HG03521 (cell line): ENCODE results near the gene SKAP1.
"Not testable (repeated sequence)": the region's sequence is repeated elsewhere in the genome, so short reads cannot be mapped to it uniquely, and the experiment has no call there.

ENCODE experiments used
- ATAC-seq: cut with Tn5 transposase; IDR thresholded peaks from one replicate; pipeline ENCODE4 v1.9.1; 2021; ENCODE audit warnings: mild to moderate bottlenecking, moderate library complexity; ENCODE audit not compliant: unreplicated experiment

The SKAP1 gene

DNA sequence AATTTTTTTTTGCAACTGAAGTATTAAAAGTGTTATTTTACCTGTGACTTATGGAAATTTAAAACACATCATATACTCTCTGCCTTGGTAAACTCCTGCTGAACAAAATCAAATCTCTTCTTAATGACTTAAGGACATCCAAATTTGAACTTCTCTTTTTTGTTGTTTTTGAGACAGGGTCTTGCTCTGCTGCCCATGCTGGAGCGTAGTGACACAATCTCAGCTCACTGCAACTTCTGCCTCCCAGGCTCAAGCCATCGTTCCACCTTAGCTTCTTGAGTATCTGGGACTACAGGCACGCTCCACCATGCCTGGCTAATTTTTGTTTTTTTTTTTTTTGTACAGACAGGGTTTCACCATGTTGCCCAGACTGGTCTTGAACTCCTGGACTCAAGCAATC is 56.1 kb downstream of the SKAP1 start:
- no peak for ATAC-seq

DNA sequence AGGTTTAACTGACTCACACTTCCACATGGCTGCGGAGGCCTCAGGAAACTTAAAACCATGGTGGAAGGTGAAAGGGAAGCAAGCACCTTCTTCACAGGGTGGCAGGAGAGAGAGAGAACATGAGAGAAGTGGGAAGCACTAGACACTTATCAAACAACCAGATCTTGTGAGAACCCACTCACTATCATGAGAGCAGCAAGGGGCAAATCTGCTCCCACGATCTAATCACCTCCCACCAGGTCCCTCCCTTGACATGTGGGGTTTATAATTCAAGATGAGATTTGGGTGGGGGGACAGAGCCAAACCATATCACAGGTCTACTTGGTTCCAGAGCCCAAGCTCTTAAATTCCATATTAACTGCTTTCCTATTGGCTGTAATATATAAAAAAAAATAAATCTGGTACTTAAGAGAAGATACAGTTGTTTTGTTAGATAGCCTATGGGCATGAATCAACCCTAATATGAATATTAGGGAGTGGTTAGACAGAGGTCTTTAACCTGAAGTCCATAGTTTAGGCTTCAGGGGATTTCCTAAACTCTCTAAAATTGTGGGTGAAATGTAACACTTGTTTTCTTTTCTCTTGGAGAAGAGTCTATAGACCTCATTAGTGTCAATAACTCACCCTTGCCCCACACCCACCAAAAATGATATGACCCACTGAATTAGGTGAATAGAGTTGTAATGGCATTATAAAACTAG is 56.7 kb downstream of the SKAP1 start:
- ATAC-seq: no peak

DNA sequence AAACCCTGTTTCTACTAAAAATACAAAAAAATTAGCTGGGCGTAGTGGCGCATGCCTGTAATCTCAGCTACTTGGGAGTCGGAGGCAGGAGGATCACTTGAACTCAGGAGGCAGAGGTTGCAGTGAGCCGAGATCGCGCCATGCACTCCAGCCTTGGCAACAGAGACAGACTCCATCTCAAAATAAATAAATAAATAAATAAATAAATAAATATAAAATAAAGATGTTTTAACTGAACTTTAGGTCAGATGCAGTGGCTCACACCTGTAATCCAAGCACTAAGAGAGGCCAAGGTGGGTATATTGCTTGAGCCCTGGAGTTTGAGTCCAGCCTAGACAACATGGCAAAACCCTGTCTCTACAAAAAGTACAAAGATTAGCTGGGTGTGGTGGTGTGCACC is 61.0 kb downstream of the SKAP1 start:
- not testable (repeated sequence) for ATAC-seq

DNA sequence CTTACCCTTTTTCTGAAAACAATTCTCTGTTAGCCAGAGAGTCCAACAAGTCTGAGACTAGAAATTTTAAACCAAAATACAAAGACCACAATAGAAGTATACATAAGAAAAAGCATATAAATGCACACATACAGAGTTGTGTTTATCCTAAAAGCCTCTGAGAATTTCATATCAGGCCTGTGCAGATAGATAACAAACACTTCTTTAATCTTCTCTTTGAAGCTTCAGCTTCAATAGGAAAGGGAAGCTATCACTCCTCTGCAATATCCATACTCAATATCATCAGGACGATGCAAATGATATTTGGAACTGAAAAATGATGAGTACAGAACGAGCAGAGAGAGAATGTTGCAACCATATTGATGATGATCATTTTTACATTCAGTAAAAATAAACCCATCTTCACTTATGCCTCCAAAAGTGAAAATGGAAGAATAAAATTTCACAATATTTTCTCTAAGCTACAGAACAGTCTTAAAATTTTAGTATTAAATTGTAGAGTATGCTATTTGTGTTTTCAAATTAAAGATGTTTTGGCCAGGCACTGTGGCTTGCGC is 61.6 kb downstream of the SKAP1 start:
- no peak for ATAC-seq

DNA sequence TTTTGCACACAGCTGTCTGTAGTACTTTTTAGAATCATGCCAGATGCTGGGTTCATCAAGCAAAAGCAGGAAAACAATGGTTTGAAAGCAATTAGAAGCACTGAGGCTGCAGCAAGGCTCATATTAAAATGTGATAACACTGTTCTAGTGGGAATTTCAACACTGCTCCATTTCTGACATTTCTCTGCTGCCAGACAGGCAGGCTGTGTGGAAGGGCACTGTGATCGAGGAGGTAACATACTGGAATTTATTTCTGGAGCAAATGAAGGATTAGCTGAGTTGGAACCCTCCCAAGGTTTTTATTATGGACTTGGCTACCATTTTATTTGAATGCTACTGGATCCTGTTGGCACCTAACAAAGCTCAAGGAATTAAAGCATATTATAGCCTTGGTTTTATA is 66.9 kb downstream of the SKAP1 start:
- ATAC-seq: no peak

DNA sequence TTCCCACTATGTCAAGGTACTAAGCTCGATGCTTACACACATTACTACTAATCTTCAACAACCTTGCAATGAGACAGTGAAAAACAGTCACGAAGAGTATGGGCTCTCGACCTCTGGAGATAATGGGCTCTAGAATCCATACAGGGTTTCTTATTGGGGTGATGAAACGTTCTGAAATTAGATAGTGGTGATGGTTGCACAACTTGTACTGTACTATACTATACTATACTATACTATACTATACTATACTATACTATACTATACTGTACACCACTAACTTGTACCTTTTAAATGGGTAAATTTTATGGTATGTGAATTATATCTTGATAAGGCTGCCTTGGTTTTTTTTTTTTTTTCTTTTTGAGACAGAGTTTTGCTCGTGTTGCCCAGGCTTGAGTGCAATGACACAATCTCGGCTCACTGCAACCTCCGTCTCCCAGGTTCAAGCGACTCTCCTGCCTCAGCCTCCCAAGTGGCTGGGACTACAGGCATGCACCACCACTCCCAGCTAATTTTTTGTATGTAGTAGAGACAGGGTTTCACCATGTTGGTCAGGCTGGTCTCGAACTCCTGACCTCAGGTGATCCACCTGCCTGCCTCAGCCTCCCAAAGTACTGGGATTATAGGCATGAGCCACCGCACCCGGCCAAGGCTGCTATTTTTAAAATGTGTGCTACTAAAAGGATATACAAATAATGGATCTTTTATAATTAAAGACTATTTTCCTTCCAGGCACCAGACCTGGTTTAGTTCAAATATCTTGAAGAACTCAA is 69.0 kb downstream of the SKAP1 start:
- not testable (repeated sequence) for ATAC-seq

DNA sequence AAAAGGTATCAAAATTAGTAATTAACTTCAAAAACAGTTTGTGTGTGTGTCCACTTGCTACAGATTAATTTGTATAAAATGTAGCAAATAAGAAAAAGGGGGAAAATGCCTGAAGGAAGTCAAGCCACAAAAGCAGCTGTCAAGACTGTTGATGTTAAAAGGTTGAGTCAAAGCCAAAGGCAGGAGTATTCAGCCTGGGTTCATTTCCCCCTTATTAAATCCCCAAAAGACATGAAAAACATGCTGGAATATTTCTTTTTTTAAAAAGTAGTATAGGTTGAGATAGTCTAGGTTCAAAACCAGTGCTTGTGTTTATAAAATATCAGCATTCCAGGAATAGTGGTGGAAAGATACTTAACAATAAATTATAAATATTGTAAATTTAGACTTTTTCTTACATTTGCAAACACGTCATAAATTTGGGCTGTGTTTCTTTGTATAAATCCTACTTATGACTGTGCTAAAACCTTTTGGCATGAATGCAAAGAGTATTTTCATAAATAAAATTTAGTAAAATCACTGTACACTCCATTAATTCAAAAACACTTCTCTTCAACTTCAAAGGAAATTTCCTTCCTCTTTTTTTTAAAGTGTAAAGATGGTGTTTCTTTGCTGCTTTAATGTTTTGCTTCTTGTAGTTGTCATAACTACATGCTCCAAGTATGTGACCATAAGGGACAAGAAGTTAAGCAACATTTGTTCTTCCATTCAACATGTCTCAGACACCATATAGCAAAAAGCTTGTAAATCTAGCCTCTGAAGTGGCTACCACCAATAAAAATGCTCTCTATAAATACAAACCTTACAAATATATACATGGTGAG is 72.0 kb downstream of the SKAP1 start:
- no peak for ATAC-seq

DNA sequence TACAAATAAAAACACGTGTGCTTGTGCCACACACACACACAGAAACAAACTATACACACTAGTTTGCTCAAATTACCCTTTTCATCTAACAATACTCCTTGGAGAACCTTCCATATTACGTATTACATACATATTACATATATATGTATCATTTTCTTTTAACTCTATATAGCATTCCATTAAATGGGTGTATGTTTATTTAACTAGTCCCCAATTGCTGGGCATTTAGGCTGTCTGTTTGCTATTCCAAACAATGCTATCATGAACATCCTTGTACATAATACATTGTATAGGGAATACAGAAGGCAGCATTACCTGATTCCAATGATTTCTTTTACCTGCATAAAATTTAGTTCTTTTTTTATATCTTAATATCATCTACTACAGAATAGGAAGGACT is 73.1 kb downstream of the SKAP1 start:
- no peak for ATAC-seq

DNA sequence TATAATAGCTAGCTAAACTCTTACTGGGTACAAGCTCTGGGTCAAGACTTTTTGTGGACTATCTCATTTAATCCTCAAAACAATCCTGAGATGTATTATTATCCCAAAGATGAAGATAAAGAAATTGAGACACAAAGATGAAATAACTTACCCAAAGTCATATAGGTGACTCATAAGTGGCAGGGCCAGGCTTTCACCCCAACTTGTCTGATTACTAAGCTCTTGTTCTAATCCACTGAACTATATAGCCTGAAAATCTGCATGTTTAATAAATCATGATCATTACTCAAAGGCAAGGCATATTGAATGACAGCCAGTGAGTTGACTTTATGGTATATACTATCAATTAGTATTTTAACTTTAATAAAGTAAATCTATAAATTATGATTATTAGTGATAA is 77.4 kb downstream of the SKAP1 start:
- ATAC-seq: no peak

DNA sequence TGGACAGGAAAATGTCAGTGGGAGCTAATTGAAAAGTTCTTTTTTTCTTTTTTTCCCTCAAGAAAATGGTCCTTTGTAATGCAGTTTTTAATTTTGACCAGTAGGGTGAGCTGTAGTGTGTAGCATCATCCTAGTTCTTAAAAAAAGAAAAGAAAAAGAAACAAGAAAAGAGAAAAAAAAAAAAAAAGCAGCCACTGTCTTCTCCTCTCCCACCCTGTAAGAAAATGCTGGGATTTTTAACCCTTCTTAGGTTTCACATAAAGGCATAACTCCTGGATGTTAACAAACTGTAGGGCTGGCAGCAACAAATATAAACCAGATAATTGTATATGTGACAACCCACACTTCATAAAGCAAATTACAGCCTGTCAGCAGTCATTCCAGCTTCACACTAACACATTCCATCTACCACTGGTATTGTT is 78.1 kb downstream of the SKAP1 start:
- no peak for ATAC-seq

DNA sequence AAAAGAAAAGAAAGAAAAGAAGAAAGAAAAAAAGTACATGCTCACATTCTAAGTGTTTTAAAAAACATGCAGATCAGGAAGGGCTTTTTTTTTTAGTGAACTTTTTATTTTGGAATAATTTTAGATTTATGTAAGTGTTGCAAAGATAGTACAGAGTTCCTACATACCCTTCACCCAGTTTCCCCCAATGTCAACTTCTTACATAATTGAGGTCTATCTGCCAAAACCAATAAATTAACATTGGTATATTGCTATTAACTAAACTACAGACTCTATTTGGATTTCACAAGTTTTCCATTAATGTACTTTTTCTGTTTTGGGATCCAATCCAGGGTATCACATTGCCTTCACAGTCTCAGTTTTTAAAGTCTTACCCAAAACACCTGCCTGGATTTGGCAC is 81.7 kb downstream of the SKAP1 start:
- no peak for ATAC-seq

DNA sequence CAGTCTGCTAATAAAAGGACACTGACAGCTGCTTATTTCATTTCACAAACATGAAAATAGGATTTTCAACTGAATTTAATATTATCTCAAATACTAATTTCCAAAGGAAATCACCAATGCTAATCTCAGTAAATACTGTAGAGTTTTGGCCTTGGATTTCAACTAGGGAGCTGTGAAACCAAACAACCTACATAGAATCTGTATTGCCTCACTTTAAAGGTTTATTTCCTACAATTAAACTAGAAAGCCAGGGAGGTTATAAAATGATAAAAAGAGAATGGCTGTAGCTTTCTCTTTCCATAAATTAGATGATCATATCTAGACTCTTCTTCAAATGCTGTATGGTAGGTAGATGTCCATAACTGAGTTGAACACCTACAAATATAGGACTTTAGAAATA is 82.8 kb downstream of the SKAP1 start:
- ATAC-seq: no peak

DNA sequence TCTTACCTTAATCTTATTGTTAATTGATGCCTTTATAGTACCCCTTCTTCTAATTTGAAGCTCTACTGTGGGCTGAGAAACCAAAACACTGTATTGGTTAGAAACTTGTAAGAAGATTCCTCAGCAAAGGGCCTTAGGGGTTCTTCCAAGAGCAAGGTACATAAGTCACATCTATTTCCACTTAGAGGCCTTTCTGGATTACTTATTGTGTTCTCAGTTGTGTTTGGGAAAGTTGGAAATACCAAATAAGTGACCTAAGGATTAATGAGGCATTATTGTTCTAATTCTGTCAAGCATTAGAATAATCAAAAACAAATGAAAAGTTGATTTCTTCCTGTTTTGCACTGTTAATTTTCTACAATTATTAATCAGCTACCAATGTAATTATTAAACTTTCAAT is 85.8 kb downstream of the SKAP1 start:
- ATAC-seq: no peak

DNA sequence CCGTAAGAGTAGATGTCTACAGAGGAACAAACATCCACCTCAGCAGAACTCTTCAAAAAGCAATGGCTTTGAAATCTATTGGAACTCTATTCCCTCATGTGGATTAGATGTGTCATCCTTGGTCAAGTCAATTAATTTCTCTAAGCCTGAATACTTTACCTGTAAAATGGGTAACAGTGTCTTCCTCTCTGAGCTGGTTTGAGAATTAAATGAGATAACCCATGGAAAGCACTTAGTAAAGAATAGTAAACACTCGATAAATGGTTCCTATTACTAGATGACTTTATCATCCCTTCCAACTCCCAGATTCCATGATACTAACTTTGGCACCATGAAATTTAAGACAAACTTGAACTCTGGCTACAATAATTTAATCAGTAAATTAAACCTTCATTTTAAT is 89.1 kb downstream of the SKAP1 start:
- ATAC-seq: no peak

DNA sequence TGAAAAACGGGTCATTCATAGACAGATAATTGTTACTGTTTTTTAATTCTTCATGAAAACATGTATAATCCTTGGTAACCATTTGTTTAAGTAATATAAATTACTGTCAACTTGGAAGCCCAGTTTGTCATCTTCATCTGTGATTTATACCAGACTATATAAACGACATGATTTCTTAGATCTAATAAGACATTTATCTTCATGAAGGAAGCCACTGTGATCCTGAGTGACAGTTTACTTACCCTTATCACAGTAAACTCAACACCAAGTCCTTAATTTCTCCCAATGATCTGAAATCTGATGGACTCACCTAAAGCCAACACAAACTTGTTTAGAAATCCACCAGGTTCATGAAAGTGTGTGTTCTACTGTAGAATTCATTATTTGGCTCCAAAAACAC is 91.3 kb downstream of the SKAP1 start:
- ATAC-seq: no peak

DNA sequence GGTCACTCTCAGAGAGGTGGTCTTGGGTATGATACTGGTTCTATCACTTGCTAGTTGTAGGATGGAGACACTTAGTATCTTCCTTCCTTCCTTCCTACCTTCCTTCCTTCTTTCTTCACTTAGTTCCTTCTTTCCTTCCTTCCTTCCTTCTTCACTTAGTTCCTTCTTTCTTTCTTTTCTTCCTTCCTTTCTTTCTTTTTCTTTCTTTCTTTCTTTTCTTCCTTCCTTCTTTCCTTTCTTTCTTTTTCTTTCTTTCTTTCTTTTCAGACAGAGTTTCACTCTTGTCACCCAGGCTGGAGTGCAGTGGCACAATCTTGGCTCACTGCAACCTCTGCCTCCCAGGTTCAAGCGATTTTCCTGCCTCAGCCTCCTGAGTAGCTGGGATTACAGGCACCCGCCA is 92.1 kb downstream of the SKAP1 start:
- not testable (repeated sequence) for ATAC-seq

DNA sequence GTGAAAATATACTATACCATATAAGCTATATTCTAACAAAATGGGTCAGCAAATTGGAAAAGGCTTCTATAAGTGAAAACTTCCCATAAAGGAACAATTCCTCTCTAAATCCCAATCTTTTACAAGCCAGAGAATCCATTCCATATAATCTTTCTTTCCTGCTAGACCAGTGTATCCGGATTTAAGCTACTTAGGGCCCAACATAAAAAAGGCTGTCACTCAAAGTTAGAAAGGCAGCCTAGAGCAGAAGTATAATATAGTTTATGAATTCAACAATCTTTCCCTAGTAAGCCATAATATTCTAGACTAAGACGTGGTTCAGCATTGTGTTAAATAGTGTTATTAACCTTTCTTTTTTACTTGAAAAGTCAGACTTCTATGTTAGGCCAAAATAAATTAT is 93.0 kb downstream of the SKAP1 start:
- ATAC-seq: no peak

DNA sequence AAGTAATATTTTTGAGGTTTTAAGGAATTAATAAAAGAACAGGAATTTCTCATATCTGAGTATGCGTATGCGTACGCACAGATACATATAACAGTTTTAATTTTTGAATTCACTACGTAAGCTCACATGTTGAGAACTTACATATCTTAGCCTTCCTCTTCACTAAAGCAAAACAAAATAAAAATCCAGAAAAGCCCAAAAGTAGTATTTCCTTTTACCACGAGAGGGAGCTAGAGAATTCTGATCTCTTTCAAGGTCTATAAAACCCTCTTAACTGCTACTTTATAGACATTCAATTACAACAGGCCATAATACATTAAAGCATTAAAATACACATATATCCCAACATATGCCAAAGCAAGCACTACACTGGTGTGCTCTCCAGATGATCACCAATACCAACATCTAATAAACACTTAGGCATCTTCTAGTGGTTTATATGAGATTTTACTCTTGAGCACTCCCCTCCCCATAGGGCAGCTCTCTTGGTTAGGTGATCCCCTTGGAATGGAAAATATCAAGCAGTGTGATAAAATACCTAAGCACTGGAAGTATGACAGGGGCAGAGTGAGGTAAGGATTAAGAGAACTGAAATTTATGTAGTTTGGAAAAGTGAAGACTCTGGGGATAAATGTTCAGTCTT is 94.0 kb downstream of the SKAP1 start:
- ATAC-seq: no peak

DNA sequence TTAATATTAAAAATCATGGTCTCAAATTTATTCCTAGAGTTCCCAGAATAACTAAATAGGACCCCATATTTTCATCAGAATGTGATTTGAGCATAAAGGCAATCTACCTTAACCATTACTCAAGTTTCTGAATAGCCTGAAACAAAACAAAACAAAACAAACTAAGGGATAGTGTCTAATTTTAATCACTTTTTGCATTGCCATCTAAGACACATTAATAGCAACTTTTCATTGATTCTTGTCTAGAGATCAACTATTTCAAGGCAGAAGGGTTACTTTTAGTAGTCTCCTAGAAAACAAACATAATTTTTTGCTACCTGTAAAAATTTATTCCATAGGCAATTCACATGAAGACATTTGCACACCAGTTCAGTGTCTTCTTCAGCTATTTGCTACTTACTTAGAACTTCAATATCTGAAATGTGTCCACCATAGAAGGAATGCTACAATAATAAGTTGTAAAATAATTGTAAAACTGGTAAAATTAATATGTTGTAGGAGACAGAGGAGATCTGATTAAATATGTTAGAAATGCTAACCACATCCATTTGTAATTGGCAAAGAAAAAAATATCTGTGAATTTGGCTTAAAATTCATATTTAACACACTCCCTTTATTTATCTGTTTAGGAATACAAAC is 94.7 kb downstream of the SKAP1 start:
- no peak for ATAC-seq

DNA sequence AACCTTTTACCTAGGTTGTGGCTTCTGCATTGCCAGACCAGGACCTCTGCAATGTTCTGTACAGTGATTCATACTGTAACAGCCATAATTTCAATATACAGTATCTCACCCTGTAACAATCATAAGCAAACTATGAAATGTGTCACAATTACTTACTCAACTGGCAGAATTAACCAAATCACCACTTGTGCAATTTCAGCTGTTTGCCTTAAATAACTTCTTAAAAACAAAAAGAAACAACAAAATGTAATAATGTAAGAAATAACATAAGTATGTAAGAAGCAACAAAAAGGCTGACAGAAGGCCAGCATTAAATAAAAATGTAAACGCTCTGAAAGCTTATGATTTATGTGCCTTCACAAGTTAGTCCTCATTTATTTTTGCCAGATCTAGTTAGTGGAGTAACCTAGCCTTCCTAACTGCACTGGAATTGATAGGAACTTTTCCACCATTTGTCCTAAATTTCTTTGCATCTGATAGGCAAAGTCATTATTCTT is 96.9 kb downstream of the SKAP1 start:
- no peak for ATAC-seq
